Neural crest cell (in vitro differentiated cells): ENCODE data around the gene NTM. TPM values are rescaled to one million over a fixed set of nuclear protein-coding genes. Genes with fewer than 3 reads are reported as not detected.
"Not testable (repeated sequence)": the region's sequence is repeated elsewhere in the genome, so short reads cannot be mapped to it uniquely, and the experiment has no call there.

Experiments
- DNase-seq: peaks from one replicate; pipeline ENCODE4 v3.0.0; 2021; ENCODE audit warnings: low read depth, mixed read lengths, low spot score
- H3K27ac Mint-ChIP-seq: one replicate; pipeline ENCODE4 v1.8.0; 2021; ENCODE audit warnings: mild to moderate bottlenecking, mixed read lengths; ENCODE audit not compliant: unreplicated experiment
- H3K27me3 Mint-ChIP-seq: 2 replicates; pipeline ENCODE4 v1.8.0; 2021; ENCODE audit warnings: low read depth, mild to moderate bottlenecking, mixed read lengths
- H3K36me3 Mint-ChIP-seq: 2 replicates; pipeline ENCODE4 v1.8.0; 2021; ENCODE audit warnings: low read depth, mild to moderate bottlenecking, mixed read lengths
- H3K4me1 Mint-ChIP-seq: 2 replicates; pipeline ENCODE4 v1.8.0; 2021; ENCODE audit warnings: mixed read lengths
- H3K4me3 Mint-ChIP-seq: one replicate; pipeline ENCODE4 v1.8.0; 2021; ENCODE audit warnings: mild to moderate bottlenecking, mixed read lengths
- H3K9me3 Mint-ChIP-seq: 2 replicates; pipeline ENCODE4 v1.8.0; 2021; ENCODE audit warnings: mixed read lengths
- CTCF ChIP-seq: fragments of 200-600 bp; sonication (generic); conservative IDR thresholded peaks from 2 replicates; pipeline ENCODE4 v1.5.0; 2021; ENCODE audit warnings: antibody characterized with exemption, mild to moderate bottlenecking
- total RNA-seq: library from RNA; stranded (reverse); gene quantifications from 2 replicates; pipeline ENCODE4 v1.2.1, GENCODE V29; 2021

NTM gene
- total RNA-seq, 1 donor from 2014 or later, result 11.3 TPM

GRCh38 chr11:132318421-132319157 is 948.2 kb downstream of the NTM start:
- Mint-ChIP-seq H3K4me1 (peaks cover 4% of the 10 kb centered on the region), H3K36me3 (peaks cover 2% of the 10 kb centered on the region), H3K27me3 (no peaks in the 10 kb centered on the region), H3K9me3 (peaks cover 3% of the 10 kb centered on the region), H3K27ac (no peak overlapping the region), H3K4me3 (no peak overlapping the region)
- no peak for TF ChIP-seq CTCF
- DNase-seq, result no peak

GRCh38 chr11:132319419-132319818 is 949.0 kb downstream of the NTM start:
- DNase-seq, H3K36me3 Mint-ChIP-seq, H3K4me3 Mint-ChIP-seq, H3K9me3 Mint-ChIP-seq, H3K4me1 Mint-ChIP-seq, H3K27ac Mint-ChIP-seq, H3K27me3 Mint-ChIP-seq: not testable (repeated sequence)

GRCh38 chr11:132330515-132330914 is 960.1 kb downstream of the NTM start:
- Mint-ChIP-seq H3K4me3 (no peak overlapping the region), H3K27me3 (peaks cover 9% of the 10 kb centered on the region), H3K4me1 (peaks cover 6% of the 10 kb centered on the region), H3K9me3 (no peaks in the 10 kb centered on the region), H3K27ac (no peak overlapping the region), H3K36me3 (peaks cover 2% of the 10 kb centered on the region)
- no peak for TF ChIP-seq CTCF
- no peak for DNase-seq

GRCh38 chr11:132332521-132332920 is 962.1 kb downstream of the NTM start:
- Mint-ChIP-seq H3K36me3 (peaks cover 2% of the 10 kb centered on the region), H3K4me3 (no peak overlapping the region), H3K27ac (no peak overlapping the region), H3K4me1 (peaks cover 6% of the 10 kb centered on the region), H3K9me3 (no peaks in the 10 kb centered on the region), H3K27me3 (peaks cover 9% of the 10 kb centered on the region)
- DNase-seq, result no peak
- TF ChIP-seq CTCF, result no peak

- no peak for TF ChIP-seq CTCF
- peaks cover 8% of the 10 kb centered on the region for H3K27me3 Mint-ChIP-seq
- no peaks in the 10 kb centered on the region for H3K9me3 Mint-ChIP-seq
- no peak overlapping the region for H3K27ac Mint-ChIP-seq
- DNase-seq, result no peak
- peaks cover 2% of the 10 kb centered on the region for H3K36me3 Mint-ChIP-seq
- H3K4me3 Mint-ChIP-seq, result no peak overlapping the region
- peaks cover 6% of the 10 kb centered on the region for H3K4me1 Mint-ChIP-seq
Observed at GRCh38 chr11:132334769-132335280, 964.4 kb downstream of the NTM start.

- Mint-ChIP-seq H3K4me3 (no peak overlapping the region), H3K4me1 (peaks cover 3% of the 10 kb centered on the region), H3K27me3 (peaks cover 4% of the 10 kb centered on the region), H3K27ac (no peak overlapping the region), H3K36me3 (no peaks in the 10 kb centered on the region), H3K9me3 (no peaks in the 10 kb centered on the region)
- TF ChIP-seq CTCF, result no peak
- no peak for DNase-seq
Observed at GRCh38 chr11:132335311-132335710, 964.9 kb downstream of the NTM start.
